ENCODE data around the gene F2RL1. TPM values are rescaled to one million over a fixed set of nuclear protein-coding genes. Genes with fewer than 3 reads are reported as not detected.
"Not testable (repeated sequence)": the region's sequence is repeated elsewhere in the genome, so short reads cannot be mapped to it uniquely, and the experiment has no call there.

The F2RL1 gene
- total and polyA plus RNA-seq, 2 donors = 4.2 to 8.2 TPM

- 72% methylated on average over 18 of the region's 18 CpGs for WGBS
- no peaks in the 10 kb centered on the region for H3K4me1 ChIP-seq (ENCODE audit: insufficient read depth)
- DNase-seq (ENCODE audit: extremely low spot score) = no peak
- H3K27ac ChIP-seq (ENCODE audit: low read depth) = no peak within 1 kb of the TSS
- H3K36me3 ChIP-seq (ENCODE audit: insufficient read depth) = no peaks in the 10 kb centered on the region
- H3K4me3 ChIP-seq (ENCODE audit: low read depth, low read length) = no peak within 1 kb of the TSS
Measured at GRCh38 chr5:76849419-76850291, 30.8 kb downstream of the F2RL1 start, which contains the start of gene S100Z. S100Z (plus strand) TSS chr5:76850014; CDS start chr5:76875360, 25,346 bp downstream.

- Histone ChIP-seq H3K27ac (ENCODE audit: low read depth) (no peak overlapping the region), H3K4me3 (ENCODE audit: low read depth, low read length) (no peak overlapping the region), H3K36me3 (ENCODE audit: insufficient read depth) (no peaks in the 10 kb centered on the region), H3K4me1 (ENCODE audit: insufficient read depth) (no peaks in the 10 kb centered on the region)
- DNase-seq (ENCODE audit: extremely low spot score) = no peak
- 84% methylated on average over 8 of the region's 8 CpGs for WGBS
Measured at GRCh38 chr5:76850543-76851145, 31.8 kb downstream of the F2RL1 start.

- WGBS = 32% methylated on average over 7 of the region's 7 CpGs
- no peak for DNase-seq (ENCODE audit: extremely low spot score)
- Histone ChIP-seq H3K27ac (ENCODE audit: low read depth) (no peak overlapping the region), H3K4me3 (ENCODE audit: low read depth, low read length) (no peak overlapping the region), H3K36me3 (ENCODE audit: insufficient read depth) (no peaks in the 10 kb centered on the region), H3K4me1 (ENCODE audit: insufficient read depth) (no peaks in the 10 kb centered on the region)
Measured at GRCh38 chr5:76851728-76852369, 33.0 kb downstream of the F2RL1 start.

GRCh38 chr5:76852772-76853171 lies 33.9 kb downstream of the F2RL1 start:
- Histone ChIP-seq H3K27ac (ENCODE audit: low read depth) (no peak overlapping the region), H3K36me3 (ENCODE audit: insufficient read depth) (no peaks in the 10 kb centered on the region), H3K4me1 (ENCODE audit: insufficient read depth) (no peaks in the 10 kb centered on the region), H3K4me3 (ENCODE audit: low read depth, low read length) (no peak overlapping the region)
- 45% methylated on average over 2 of the region's 2 CpGs for WGBS
- DNase-seq (ENCODE audit: extremely low spot score) = no peak

GRCh38 chr5:76853741-76854140 lies 34.9 kb downstream of the F2RL1 start:
- H3K4me1 ChIP-seq (ENCODE audit: insufficient read depth); H3K36me3 ChIP-seq (ENCODE audit: insufficient read depth); H3K27ac ChIP-seq (ENCODE audit: low read depth); H3K4me3 ChIP-seq (ENCODE audit: low read depth, low read length); DNase-seq (ENCODE audit: extremely low spot score): not testable (repeated sequence)
- WGBS = 91% methylated on average over 3 of the region's 3 CpGs

- no peak overlapping the region for H3K27ac ChIP-seq (ENCODE audit: low read depth)
- no peak for DNase-seq (ENCODE audit: extremely low spot score)
- H3K4me1 ChIP-seq (ENCODE audit: insufficient read depth) = no peaks in the 10 kb centered on the region
- no peaks in the 10 kb centered on the region for H3K36me3 ChIP-seq (ENCODE audit: insufficient read depth)
- H3K4me3 ChIP-seq (ENCODE audit: low read depth, low read length) = no peak overlapping the region
Measured at GRCh38 chr5:76854644-76855043, 35.8 kb downstream of the F2RL1 start.

- not testable (repeated sequence) for H3K4me1 ChIP-seq (ENCODE audit: insufficient read depth); H3K4me3 ChIP-seq (ENCODE audit: low read depth, low read length); DNase-seq (ENCODE audit: extremely low spot score); H3K27ac ChIP-seq (ENCODE audit: low read depth); H3K36me3 ChIP-seq (ENCODE audit: insufficient read depth)
Measured at GRCh38 chr5:76855501-76855900, 36.7 kb downstream of the F2RL1 start.

- WGBS = 79% methylated on average over 3 of the region's 3 CpGs
- H3K36me3 ChIP-seq (ENCODE audit: insufficient read depth) = no peaks in the 10 kb centered on the region
- H3K27ac ChIP-seq (ENCODE audit: low read depth) = no peak overlapping the region
- no peak overlapping the region for H3K4me3 ChIP-seq (ENCODE audit: low read depth, low read length)
- no peaks in the 10 kb centered on the region for H3K4me1 ChIP-seq (ENCODE audit: insufficient read depth)
- DNase-seq (ENCODE audit: extremely low spot score) = no peak
Measured at GRCh38 chr5:76855961-76856360, 37.1 kb downstream of the F2RL1 start.

- not testable (repeated sequence) for H3K4me1 ChIP-seq (ENCODE audit: insufficient read depth)
Measured at GRCh38 chr5:76856800-76857199, 38.0 kb downstream of the F2RL1 start.

GRCh38 chr5:76859591-76860247 lies 40.9 kb downstream of the F2RL1 start:
- H3K4me3 ChIP-seq (ENCODE audit: low read depth, low read length) = no peak overlapping the region
- WGBS = 90% methylated on average over 10 of the region's 10 CpGs

More at GRCh38 chr5:76856800-76857199, 38.0 kb downstream of the F2RL1 start:
- not testable (repeated sequence) for H3K36me3 ChIP-seq (ENCODE audit: insufficient read depth); H3K4me3 ChIP-seq (ENCODE audit: low read depth, low read length); H3K27ac ChIP-seq (ENCODE audit: low read depth); DNase-seq (ENCODE audit: extremely low spot score)
- 84% methylated on average over 4 of the region's 4 CpGs for WGBS

GRCh38 chr5:76861612-76862011 lies 42.8 kb downstream of the F2RL1 start:
- no peaks in the 10 kb centered on the region for H3K36me3 ChIP-seq (ENCODE audit: insufficient read depth)
- no peak overlapping the region for H3K27ac ChIP-seq (ENCODE audit: low read depth)
- no peak overlapping the region for H3K4me3 ChIP-seq (ENCODE audit: low read depth, low read length)
- 50% methylated on average over 5 of the region's 5 CpGs for WGBS
- no peaks in the 10 kb centered on the region for H3K4me1 ChIP-seq (ENCODE audit: insufficient read depth)
- no peak for DNase-seq (ENCODE audit: extremely low spot score)

More at GRCh38 chr5:76859591-76860247, 40.9 kb downstream of the F2RL1 start:
- DNase-seq (ENCODE audit: extremely low spot score) = no peak
- Histone ChIP-seq H3K4me1 (ENCODE audit: insufficient read depth) (no peaks in the 10 kb centered on the region), H3K36me3 (ENCODE audit: insufficient read depth) (no peaks in the 10 kb centered on the region), H3K27ac (ENCODE audit: low read depth) (no peak overlapping the region)

GRCh38 chr5:76863001-76863400 lies 44.2 kb downstream of the F2RL1 start:
- no peak overlapping the region for H3K4me3 ChIP-seq (ENCODE audit: low read depth, low read length)
- WGBS = 48% methylated on average over 1 of the region's 1 CpG
- H3K4me1 ChIP-seq (ENCODE audit: insufficient read depth) = no peaks in the 10 kb centered on the region
- no peak overlapping the region for H3K27ac ChIP-seq (ENCODE audit: low read depth)
- no peaks in the 10 kb centered on the region for H3K36me3 ChIP-seq (ENCODE audit: insufficient read depth)
- no peak for DNase-seq (ENCODE audit: extremely low spot score)

GRCh38 chr5:76866503-76866902 lies 47.7 kb downstream of the F2RL1 start:
- H3K27ac ChIP-seq (ENCODE audit: low read depth) = no peak overlapping the region
- no peaks in the 10 kb centered on the region for H3K4me1 ChIP-seq (ENCODE audit: insufficient read depth)
- DNase-seq (ENCODE audit: extremely low spot score) = no peak
- 86% methylated on average over 2 of the region's 2 CpGs for WGBS
- no peak overlapping the region for H3K4me3 ChIP-seq (ENCODE audit: low read depth, low read length)
- H3K36me3 ChIP-seq (ENCODE audit: insufficient read depth) = no peaks in the 10 kb centered on the region
